Fibroblast of villous mesenchyme (primary cell): ENCODE results near the gene OMD. TPM values are rescaled to one million over a fixed set of nuclear protein-coding genes. Genes with fewer than 3 reads are reported as not detected.

ENCODE experiments used
- DNase-seq: peaks from one replicate; pipeline ENCODE4 v3.0.0-alpha.2; 2010; ENCODE audit warnings: low read depth
- H3K4me3 ChIP-seq: 2 replicates; pipeline ENCODE4 v1.5.1; 2011; ENCODE audit warnings: low read depth, mild to moderate bottlenecking, low read length
- CTCF ChIP-seq: IDR thresholded peaks from 2 replicates; pipeline ENCODE4 v1.5.1; 2012; ENCODE audit warnings: low read depth, mild to moderate bottlenecking, low read length; ENCODE audit not compliant: insufficient read depth
- total RNA-seq: library from RNA; depleted of rRNA; stranded (reverse); fragments of >200 nt; gene quantifications from 2 replicates; pipeline ENCODE4 v1.2.3, GENCODE V29; 2012

OMD gene
- total RNA-seq, 1 donor, result not detected

DNA sequence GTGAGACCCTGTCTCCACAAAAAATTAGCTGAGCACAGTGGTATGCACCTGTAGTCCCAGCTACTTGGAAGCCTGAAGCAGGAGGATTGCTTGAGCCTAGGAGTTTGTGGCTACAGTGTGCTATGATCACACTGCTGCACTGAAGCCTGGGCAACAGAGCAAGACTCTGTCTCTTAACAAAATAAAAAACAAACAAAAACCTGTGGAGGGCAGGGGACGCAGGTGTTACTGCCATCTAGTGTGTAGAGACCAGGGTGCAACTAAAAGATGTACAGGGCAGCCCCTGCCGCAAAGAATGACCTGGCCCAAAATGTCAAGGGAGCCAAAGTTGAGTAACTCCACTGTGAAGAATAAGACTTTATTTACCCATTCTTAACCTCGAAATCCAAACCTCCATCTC lies 30.9 kb upstream of the OMD start:
- no peak for DNase-seq
- H3K4me3 ChIP-seq, result no peak overlapping the region
- TF ChIP-seq CTCF, result peak; percentile 8

DNA sequence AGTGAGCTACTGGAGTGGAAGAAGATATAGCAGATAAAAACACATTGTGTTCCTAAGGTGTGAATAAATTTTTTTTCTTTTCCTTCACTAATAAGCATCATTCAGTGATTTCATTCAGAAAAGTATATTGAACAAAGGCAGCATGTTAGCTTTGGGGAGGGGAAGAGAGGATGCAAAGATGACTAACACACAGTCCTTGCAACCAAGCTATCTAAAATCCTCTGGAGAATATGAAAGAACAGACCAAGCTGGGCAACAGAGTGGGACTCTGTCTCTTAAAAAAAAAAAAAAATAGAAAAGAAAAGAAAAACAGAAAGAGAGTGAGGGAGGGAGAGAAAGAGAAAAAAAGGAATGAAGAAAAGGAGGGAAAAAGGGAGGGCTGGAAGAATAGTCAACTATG lies 22.3 kb upstream of the OMD start:
- no peak for TF ChIP-seq CTCF
- no peak for DNase-seq

DNA sequence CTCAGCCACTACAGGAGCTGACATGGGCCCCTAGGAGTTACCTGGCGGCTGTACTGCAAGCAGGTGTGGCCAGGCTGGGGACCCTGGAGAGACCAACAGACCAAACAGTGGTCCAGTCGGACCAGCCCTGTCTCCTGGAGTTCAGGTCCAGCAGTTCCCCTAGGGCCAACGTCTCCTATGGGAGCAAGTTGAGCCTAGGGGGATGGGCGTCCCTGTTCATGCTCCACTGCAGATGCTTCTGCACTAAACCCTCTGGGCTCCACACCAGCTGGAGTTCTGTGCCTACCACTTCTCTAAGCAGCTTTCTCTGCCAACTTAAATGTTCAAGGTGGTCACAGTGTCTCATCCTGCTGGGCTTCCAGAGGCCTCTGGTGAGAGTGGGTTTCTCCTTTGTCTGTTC lies 20.6 kb upstream of the OMD start:
- DNase-seq, result no peak
- no peak overlapping the region for H3K4me3 ChIP-seq
- no peak for TF ChIP-seq CTCF

More for the DNA sequence above, 22.3 kb upstream of the OMD start:
- H3K4me3 ChIP-seq, result no peak overlapping the region

DNA sequence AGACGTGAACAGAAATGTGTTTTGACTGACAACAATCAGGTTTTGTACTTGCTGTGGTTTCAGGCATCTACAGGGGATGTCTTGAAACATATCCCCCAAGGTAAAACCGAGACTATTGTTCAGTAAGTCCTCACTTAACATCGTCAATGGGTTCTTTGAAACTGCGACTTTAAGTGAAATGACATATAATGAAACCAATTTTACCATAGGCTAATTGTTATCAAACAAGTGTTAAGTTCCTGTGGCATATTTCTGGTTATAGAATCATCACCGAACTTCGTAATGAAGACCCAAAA lies 16.4 kb upstream of the OMD start:
- DNase-seq, result no peak
- H3K4me3 ChIP-seq, result no peak overlapping the region
- TF ChIP-seq CTCF, result no peak

DNA sequence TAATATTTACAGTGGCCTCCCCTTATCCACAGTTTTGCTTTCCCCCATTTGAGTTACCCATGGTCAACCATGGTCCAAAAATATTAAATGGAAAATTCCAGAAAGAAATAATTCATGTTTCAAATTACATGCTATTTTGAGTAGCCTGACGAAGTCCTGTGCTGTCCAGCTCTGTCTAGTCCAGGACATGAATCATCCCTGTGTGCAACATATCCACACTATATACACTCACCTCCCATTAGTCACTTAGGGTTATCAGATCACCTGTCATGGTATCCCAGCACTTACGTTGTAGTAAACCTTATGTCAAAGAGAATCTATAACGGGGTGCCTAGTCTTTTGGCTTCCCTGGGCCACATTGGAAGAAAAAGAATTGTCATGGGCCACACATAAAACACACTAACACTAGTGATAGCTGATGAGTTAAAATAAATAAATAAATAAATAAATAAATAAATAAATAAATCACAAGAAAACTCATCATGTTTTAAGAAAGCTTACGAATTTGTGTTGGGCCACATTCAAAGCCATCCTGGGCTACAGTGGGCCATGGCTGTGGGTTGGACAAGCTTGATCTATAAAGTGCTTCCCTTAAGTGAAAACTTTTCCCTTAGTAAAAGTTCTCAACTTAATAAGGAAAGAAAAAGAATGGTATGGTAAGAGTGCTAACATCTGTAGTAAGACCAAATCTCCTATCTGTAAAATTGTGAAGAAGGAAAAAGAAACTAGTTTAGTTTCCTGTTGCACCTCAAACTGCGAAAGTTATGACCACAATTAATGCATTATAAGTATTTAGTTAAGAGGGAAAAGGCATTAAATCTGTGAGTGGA lies 15.9 kb upstream of the OMD start:
- H3K4me3 ChIP-seq, result no peak overlapping the region
- no peak for TF ChIP-seq CTCF
- peak; percentile 49 for DNase-seq

- H3K4me3 ChIP-seq, result no peak overlapping the region
Measured at GRCh38 chr9:92438900-92439526, 14.7 kb upstream of the OMD start.

More at GRCh38 chr9:92438900-92439526, 14.7 kb upstream of the OMD start:
- TF ChIP-seq CTCF, result peak; percentile 30
- peak; percentile 48 for DNase-seq
